Spleen (tissue), 7 donors: ENCODE results near the gene EXT2.

Experiments used
- CTCF ChIP-seq, 11 experiments: fragments of 200-600 bp in 7 of 11; fragments of 450-650 bp in 4 of 11; sonication (generic) in 4 of 11; IDR thresholded peaks in 8 of 11; conservative IDR thresholded peaks in 3 of 11; 1 replicate in 7 of 11; 2 replicates in 4 of 11; pipeline versions ENCODE4 v1.4.0 to v1.8.0; 2016 to 2021; ENCODE audit warnings: antibody characterized with exemption in 11 of 11, inconsistent platforms in 4 of 11, mild to moderate bottlenecking in 1 of 11
- POLR2AphosphoS5 ChIP-seq, 3 donors: sonication (generic); formaldehyde crosslinking; IDR thresholded peaks; one replicate each; pipeline ENCODE4 v1.5.1; 2017; ENCODE audit warnings: antibody characterized with exemption in 3 of 3
- donor health status: DM: no; HTN: no; CAD: no; lungs with moderate emphysema.
- donor health status: DM: no; HTN: no; CAD: no.
- donor health status: DM: no; HTN: no; CAD: no.

- TF ChIP-seq CTCF (IDR thresholded peaks at IDR 0.05 in 8 of 11, conservative IDR thresholded peaks at IDR 0.05 in 3 of 11) (no peak), POLR2AphosphoS5 (IDR thresholded peaks at IDR 0.05) (no peak)
Observed at GRCh38 chr11:44190883-44191230, 95.4 kb downstream of the EXT2 start.
